PC-3 (cell line): Measurements from ENCODE around the gene FIBIN.

Experiments
- EZH2 ChIP-seq: fragments of 300-600 bp; sonication (generic); IDR thresholded peaks from one replicate; pipeline ENCODE4 v1.6.1; 2017; ENCODE audit warnings: antibody characterized with exemption, mild to moderate bottlenecking, low read length; ENCODE audit not compliant: unreplicated experiment
- TF ChIP-seq, protein P1 (sequence below): fragments of 300-600 bp; sonication (generic); conservative IDR thresholded peaks from 2 replicates; pipeline ENCODE4 v1.5.1; 2017; ENCODE audit warnings: antibody characterized with exemption, low read depth, mild to moderate bottlenecking, low read length

DNA sequence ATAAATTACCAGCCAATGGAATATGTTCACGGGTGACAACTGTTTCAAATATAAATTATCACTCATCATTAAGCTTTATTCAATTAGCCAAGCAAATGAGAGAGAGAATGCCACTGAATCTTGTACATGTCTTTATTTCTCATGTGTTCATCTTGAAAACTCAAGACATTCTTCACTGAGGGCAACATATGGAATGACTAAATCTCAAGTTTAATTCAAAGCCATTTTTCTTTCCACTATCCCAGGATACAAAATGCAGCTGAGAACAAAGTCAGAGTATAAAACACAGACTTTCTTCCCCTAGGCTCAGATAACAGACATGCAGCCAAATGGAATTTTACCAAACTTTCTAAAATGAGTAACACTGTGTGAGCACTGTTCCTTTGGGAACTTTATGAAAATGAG, 34.7 kb downstream of the FIBIN start:
- TF ChIP-seq, protein P1, sequence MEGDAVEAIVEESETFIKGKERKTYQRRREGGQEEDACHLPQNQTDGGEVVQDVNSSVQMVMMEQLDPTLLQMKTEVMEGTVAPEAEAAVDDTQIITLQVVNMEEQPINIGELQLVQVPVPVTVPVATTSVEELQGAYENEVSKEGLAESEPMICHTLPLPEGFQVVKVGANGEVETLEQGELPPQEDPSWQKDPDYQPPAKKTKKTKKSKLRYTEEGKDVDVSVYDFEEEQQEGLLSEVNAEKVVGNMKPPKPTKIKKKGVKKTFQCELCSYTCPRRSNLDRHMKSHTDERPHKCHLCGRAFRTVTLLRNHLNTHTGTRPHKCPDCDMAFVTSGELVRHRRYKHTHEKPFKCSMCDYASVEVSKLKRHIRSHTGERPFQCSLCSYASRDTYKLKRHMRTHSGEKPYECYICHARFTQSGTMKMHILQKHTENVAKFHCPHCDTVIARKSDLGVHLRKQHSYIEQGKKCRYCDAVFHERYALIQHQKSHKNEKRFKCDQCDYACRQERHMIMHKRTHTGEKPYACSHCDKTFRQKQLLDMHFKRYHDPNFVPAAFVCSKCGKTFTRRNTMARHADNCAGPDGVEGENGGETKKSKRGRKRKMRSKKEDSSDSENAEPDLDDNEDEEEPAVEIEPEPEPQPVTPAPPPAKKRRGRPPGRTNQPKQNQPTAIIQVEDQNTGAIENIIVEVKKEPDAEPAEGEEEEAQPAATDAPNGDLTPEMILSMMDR: no peak
- TF ChIP-seq EZH2: no peak
